Endothelial cell of umbilical vein (primary cell): ENCODE results near the gene ARHGEF33. TPM values are rescaled to one million over a fixed set of nuclear protein-coding genes. Genes with fewer than 3 reads are reported as not detected.

ENCODE experiments used
- BruUV-seq: library from RNA; stranded (reverse); fragments of 400-500 nt; replicated peaks from 2 replicates; lab custom pipeline; 2021; lab: Mats Ljungman, UMichigan
- CTCF ChIA-PET: fragments of 300-600, 350-600 bp; sonication (Branson Sonifier 250); formaldehyde crosslinking; loops from one replicate; lab custom pipeline; 2021; ENCODE audit warnings: antibody characterized with exemption, inconsistent platforms; lab: Charles Lee
- POLR2A ChIA-PET: fragments of 300-600, 350-600 bp; sonication (Branson Sonifier 250); formaldehyde crosslinking; loops from one replicate; lab custom pipeline; 2021; ENCODE audit warnings: antibody characterized with exemption, inconsistent platforms; lab: Charles Lee
- DNase-seq: peaks from one replicate; pipeline ENCODE4 v3.0.0-alpha.2; 2011; ENCODE audit warnings: low read depth, low spot score
- FAIRE-seq: peaks from 2 replicates; lab custom pipeline; 2011; peaks lifted over from hg19 to GRCh38; lab: Jason Lieb, UNC
- H2AFZ ChIP-seq: 2 replicates; pipeline ENCODE4 v1.6.0; 2012; ENCODE audit warnings: low read depth, low read length, control low read depth, inconsistent platforms
- H3K27ac ChIP-seq: 2 replicates; pipeline ENCODE4 v1.5.1; 2011; ENCODE audit warnings: low read depth, mild to moderate bottlenecking, control low read depth, low read length, moderate library complexity; ENCODE audit not compliant: insufficient read depth
- H3K27me3 ChIP-seq, 2 experiments: 2 replicates each; pipeline versions ENCODE4 v1.6.0 to v1.6.1; 2011; ENCODE audit warnings: low read length in 2 of 2, mixed read lengths in 1 of 2; ENCODE audit not compliant: control insufficient read depth in 2 of 2, insufficient read depth in 2 of 2
- H3K36me3 ChIP-seq, 2 experiments: 2 replicates in 1 of 2; 3 replicates in 1 of 2; pipeline ENCODE4 v1.5.1; 2011; ENCODE audit warnings: low read length in 2 of 2, mild to moderate bottlenecking in 1 of 2, moderate library complexity in 1 of 2; ENCODE audit not compliant: control insufficient read depth in 2 of 2, insufficient read depth in 2 of 2; ENCODE audit errors: extremely low read depth in 1 of 2
- H3K4me1 ChIP-seq: 3 replicates; pipeline ENCODE4 v1.5.1; 2011; ENCODE audit warnings: mild to moderate bottlenecking, low read length; ENCODE audit not compliant: control insufficient read depth, insufficient read depth; ENCODE audit errors: extremely low read depth
- H3K4me2 ChIP-seq: 2 replicates; pipeline ENCODE4 v1.6.1; 2011; ENCODE audit warnings: low read length, control low read depth, mixed read lengths; ENCODE audit not compliant: insufficient read depth
- H3K4me3 ChIP-seq, 3 experiments: fragments of 200-600 bp in 1 of 3; sonication (generic), shearing (Covaris generic) in 1 of 3; replicated peaks in 1 of 3; 2 replicates each; pipeline ENCODE4 v1.5.1; 2011 to 2016; ENCODE audit warnings: control low read depth in 3 of 3, low read length in 3 of 3, mild to moderate bottlenecking in 2 of 3, inconsistent platforms in 1 of 3, low read depth in 1 of 3, moderate library complexity in 1 of 3; ENCODE audit not compliant: insufficient read depth in 1 of 3
- H3K79me2 ChIP-seq: 2 replicates; pipeline ENCODE4 v1.6.0; 2012; ENCODE audit warnings: low read length, inconsistent platforms; ENCODE audit not compliant: control insufficient read depth, insufficient read depth
- H3K9ac ChIP-seq: replicated peaks from 2 replicates; pipeline ENCODE3; 2011; ENCODE audit warnings: low read length, control low read depth; ENCODE audit not compliant: insufficient read depth; ENCODE audit errors: extremely low read depth
- H3K9me1 ChIP-seq: replicated peaks from 3 replicates; pipeline ENCODE4 v1.6.0; 2011; ENCODE audit warnings: mild to moderate bottlenecking, low read length; ENCODE audit not compliant: control insufficient read depth, insufficient read depth; ENCODE audit errors: extremely low read depth
- H3K9me3 ChIP-seq: replicated peaks from 2 replicates; pipeline ENCODE4 v1.5.1; 2012; ENCODE audit warnings: low read length, inconsistent platforms; ENCODE audit not compliant: control insufficient read depth, insufficient read depth
- H4K20me1 ChIP-seq: replicated peaks from 2 replicates; pipeline ENCODE3; 2011; ENCODE audit warnings: mild to moderate bottlenecking, low read length; ENCODE audit not compliant: control insufficient read depth, insufficient read depth; ENCODE audit errors: extremely low read depth
- EZH2 ChIP-seq: IDR thresholded peaks from 2 replicates; pipeline ENCODE4 v1.6.1; 2012; ENCODE audit warnings: borderline replicate concordance, low read depth, mild to moderate bottlenecking, moderate library complexity, low read length, inconsistent platforms; ENCODE audit not compliant: severe bottlenecking
- FOS ChIP-seq: IDR thresholded peaks from 2 replicates; pipeline ENCODE4 v1.6.1; 2011; ENCODE audit warnings: mild to moderate bottlenecking, low read length, moderate library complexity, borderline replicate concordance; ENCODE audit not compliant: insufficient read depth
- GATA2 ChIP-seq: IDR thresholded peaks from 2 replicates; pipeline ENCODE4 v1.7.0; 2011; ENCODE audit warnings: low read depth, mild to moderate bottlenecking, moderate library complexity, mixed read lengths, low read length; ENCODE audit not compliant: insufficient read length, insufficient read depth
- JUN ChIP-seq: IDR thresholded peaks from 2 replicates; pipeline ENCODE4 v1.6.1; 2011; ENCODE audit warnings: borderline replicate concordance, low read depth; ENCODE audit not compliant: insufficient read length, insufficient read depth
- MAX ChIP-seq: IDR thresholded peaks from 2 replicates; pipeline ENCODE4 v1.6.1; 2011; ENCODE audit not compliant: insufficient read depth, insufficient read length
- MYC ChIP-seq: IDR thresholded peaks from one replicate; pipeline ENCODE4 v1.6.1; 2011; ENCODE audit warnings: mild to moderate bottlenecking, low read depth, low read length
- POLR2A ChIP-seq: IDR thresholded peaks from 2 replicates; pipeline ENCODE4 v1.6.1; 2012; ENCODE audit warnings: low read depth, mild to moderate bottlenecking, control low read depth, low read length
- POLR2AphosphoS5 ChIP-seq: IDR thresholded peaks from 2 replicates; pipeline ENCODE4 v1.6.1; 2012; ENCODE audit warnings: low read depth, mild to moderate bottlenecking, control low read depth, low read length, moderate library complexity; ENCODE audit not compliant: insufficient read depth
- dilution Hi-C: fragments of 300-500 bp; cut with MboI; formaldehyde crosslinking; loops from one replicate; pipeline ENCODE4 v1.15.0; 2019; ENCODE audit warnings: low sequenced_read_pairs; ENCODE audit not compliant: extremely low pct_ligation_motif_present
- intact Hi-C: fragments of 100-400 bp; cut with micrococcal nuclease; formaldehyde crosslinking; loops from one replicate; pipeline ENCODE4 v1.10.0; 2022
- polyA plus RNA-seq, 4 experiments: library from polyadenylated mRNA; depleted of rRNA in 3 of 4; stranded (reverse) in 3 of 4; unstranded in 1 of 4; fragments of >200 nt; gene quantifications; 2 replicates each; pipeline versions ENCODE4 v1.2.1 to v1.2.3, GENCODE V29; 2011 to 2012; ENCODE audit warnings: missing spikeins in 1 of 4
- total RNA-seq: library from RNA; stranded (reverse); gene quantifications from 2 replicates; pipeline ENCODE4 v1.2.3, GENCODE V29; 2021
- TF ChIP-seq, protein P1 (sequence below), 2 donors: IDR thresholded peaks; 1 replicate in 1 of 2; 2 replicates in 1 of 2; pipeline ENCODE4 v1.5.1; 2011; ENCODE audit warnings: low read length in 2 of 2, mild to moderate bottlenecking in 2 of 2, moderate library complexity in 2 of 2, control low read depth in 1 of 2, inconsistent platforms in 1 of 2, low read depth in 1 of 2; ENCODE audit not compliant: insufficient read depth in 1 of 2; ENCODE audit errors: extremely low read depth in 1 of 2

The ARHGEF33 gene
- total and polyA plus RNA-seq, 2 donors (not counting 3 experiments of a cell fraction or from before 2014, with no cell fraction given), result 0.15 to 0.18 TPM

DNA sequence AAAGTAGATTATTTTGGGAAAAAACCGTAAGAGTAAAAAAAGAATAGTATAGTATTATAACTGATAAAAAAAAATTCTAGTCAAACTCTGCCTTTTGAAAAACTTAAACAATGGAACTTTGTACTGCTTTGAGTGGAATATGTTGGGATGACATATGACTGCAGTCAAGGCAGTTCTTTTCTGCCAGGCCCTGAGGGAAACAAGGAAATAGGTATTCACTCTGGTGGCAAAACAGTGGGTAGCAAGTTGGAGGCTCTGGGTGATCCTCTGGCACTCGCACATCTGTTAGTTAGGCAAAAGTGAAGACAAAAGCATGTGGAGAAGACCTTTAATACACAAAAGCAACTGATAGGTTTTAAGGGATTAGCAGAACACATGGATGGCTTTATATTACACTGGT is 102.2 kb downstream of the ARHGEF33 start:
- Histone ChIP-seq H3K9me1 (no peaks in the 10 kb centered on the region), H3K36me3 (peaks cover 5 to 7% of the 10 kb centered on the region in 2 experiments), H3K9ac (no peak overlapping the region), H3K4me3 (no peak overlapping the region), H4K20me1 (no peaks in the 10 kb centered on the region), H3K4me2 (no peak overlapping the region), H3K79me2 (no peaks in the 10 kb centered on the region), H3K9me3 (no peaks in the 10 kb centered on the region), H2AFZ (no peak overlapping the region), H3K27me3 (no peaks in the 10 kb centered on the region), H3K4me1 (no peaks in the 10 kb centered on the region), H3K27ac (no peak overlapping the region)
- TF ChIP-seq GATA2, result no peak
- TF ChIP-seq FOS, result no peak
- no peak for TF ChIP-seq EZH2
- no peak for TF ChIP-seq MYC
- TF ChIP-seq MAX, result no peak
- no peak for TF ChIP-seq JUN
- TF ChIP-seq POLR2AphosphoS5, result no peak
- TF ChIP-seq POLR2A, result no peak
- TF ChIP-seq, protein P1, sequence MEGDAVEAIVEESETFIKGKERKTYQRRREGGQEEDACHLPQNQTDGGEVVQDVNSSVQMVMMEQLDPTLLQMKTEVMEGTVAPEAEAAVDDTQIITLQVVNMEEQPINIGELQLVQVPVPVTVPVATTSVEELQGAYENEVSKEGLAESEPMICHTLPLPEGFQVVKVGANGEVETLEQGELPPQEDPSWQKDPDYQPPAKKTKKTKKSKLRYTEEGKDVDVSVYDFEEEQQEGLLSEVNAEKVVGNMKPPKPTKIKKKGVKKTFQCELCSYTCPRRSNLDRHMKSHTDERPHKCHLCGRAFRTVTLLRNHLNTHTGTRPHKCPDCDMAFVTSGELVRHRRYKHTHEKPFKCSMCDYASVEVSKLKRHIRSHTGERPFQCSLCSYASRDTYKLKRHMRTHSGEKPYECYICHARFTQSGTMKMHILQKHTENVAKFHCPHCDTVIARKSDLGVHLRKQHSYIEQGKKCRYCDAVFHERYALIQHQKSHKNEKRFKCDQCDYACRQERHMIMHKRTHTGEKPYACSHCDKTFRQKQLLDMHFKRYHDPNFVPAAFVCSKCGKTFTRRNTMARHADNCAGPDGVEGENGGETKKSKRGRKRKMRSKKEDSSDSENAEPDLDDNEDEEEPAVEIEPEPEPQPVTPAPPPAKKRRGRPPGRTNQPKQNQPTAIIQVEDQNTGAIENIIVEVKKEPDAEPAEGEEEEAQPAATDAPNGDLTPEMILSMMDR (IDR thresholded peaks at IDR 0.05; ENCODE audit: extremely low read depth in 1 of 2, insufficient read depth in 1 of 2, low read depth in 1 of 2, low read length in 2 of 2), result no peak
- no peak for FAIRE-seq
- intact Hi-C loops (no loop called here), dilution Hi-C loops (no loop called here)
- ChIA-PET CTCF (interaction anchor here (0.8 kb wide), 1 partner anchor 45 kb away, joined by 3 read pairs; no protein-coding TSS in a partner anchor), POLR2A (no interaction called here)
- no peak for DNase-seq
- BruUV-seq, result no TSS peak
